Mammary microvascular endothelial cell (primary cell): ENCODE measurements around the gene TTLL6. TPM values are rescaled to one million over a fixed set of nuclear protein-coding genes. Genes with fewer than 3 reads are reported as not detected.

ENCODE experiments used
- total RNA-seq: library from RNA; depleted of rRNA; stranded (reverse); fragments of >200 nt; gene quantifications from 2 replicates; pipeline ENCODE4 v1.2.3, GENCODE V29; 2015

The TTLL6 gene
- total RNA-seq = not detected in 2 replicates

GRCh38 chr17:48816774-48817590, at the start of gene TTLL6:
TSS of gene TTLL6 (minus strand) at chr17:48817229. CDS start at chr17:48817072, 157 bp downstream.

GRCh38 chr17:48830840-48831548, 14.0 kb upstream of the TTLL6 start, which contains the start of gene CALCOCO2:
TSS of gene CALCOCO2 (plus strand) at chr17:48831035. CDS start at chr17:48841708, 10,673 bp downstream.

GRCh38 chr17:48728232-48729231, 88.5 kb downstream of the TTLL6 start, which contains the start of gene HOXB13:
TSS of gene HOXB13 (minus strand) at chr17:48728750. CDS start at chr17:48728593, 157 bp downstream.

GRCh38 chr17:48722915-48723422, 94.1 kb downstream of the TTLL6 start, which contains the start of gene PRAC2:
TSS of gene PRAC2 (plus strand) at chr17:48723185. CDS start at chr17:48724411, 1,226 bp downstream.

GRCh38 chr17:48722201-48722907, 94.7 kb downstream of the TTLL6 start, which contains the start of gene PRAC1:
TSS of gene PRAC1 (minus strand) at chr17:48722518. CDS start at chr17:48722392, 126 bp downstream.

Other genes starting within 250 kb of the TTLL6 start
- 6.7 and 6.9 TPM in 2 replicates for gene HOXB4, start 238.9 kb downstream of the TTLL6 start, total RNA-seq
- gene HOXB3, start 227.0 kb downstream of the TTLL6 start, total RNA-seq = 4.5 and 8.5 TPM in 2 replicates
- gene HOXB5, start 223.4 kb downstream of the TTLL6 start, total RNA-seq = 0.54 and 1.1 TPM in 2 replicates
- gene HOXB6, start 212.2 kb downstream of the TTLL6 start, total RNA-seq = 39.8 and 43.2 TPM in 2 replicates
- gene HOXB7, start 206.2 kb downstream of the TTLL6 start, total RNA-seq = 35.2 and 45.3 TPM in 2 replicates
- 15.5 and 22.9 TPM in 2 replicates for gene HOXB8, start 201.9 kb downstream of the TTLL6 start, total RNA-seq
- 10.6 and 12.9 TPM in 2 replicates for gene HOXB9, start 190.9 kb downstream of the TTLL6 start, total RNA-seq
- gene PRAC1, start 94.7 kb downstream of the TTLL6 start, total RNA-seq = not detected in 2 replicates
- gene PRAC2, start 94.0 kb downstream of the TTLL6 start, total RNA-seq = not detected in 2 replicates
- gene HOXB13, start 88.5 kb downstream of the TTLL6 start, total RNA-seq = not detected in 2 replicates
- 38.4 and 47.0 TPM in 2 replicates for gene CALCOCO2, start 13.8 kb upstream of the TTLL6 start, total RNA-seq
- gene ATP5MC1, start 75.6 kb upstream of the TTLL6 start, total RNA-seq = 249 and 276 TPM in 2 replicates
- 77.5 and 83.0 TPM in 2 replicates for gene UBE2Z, start 91.2 kb upstream of the TTLL6 start, total RNA-seq
- gene SNF8, start 127.6 kb upstream of the TTLL6 start, total RNA-seq = 149 and 156 TPM in 2 replicates
- gene GIP, start 151.4 kb upstream of the TTLL6 start, total RNA-seq = not detected in 2 replicates
- gene IGF2BP1, start 180.2 kb upstream of the TTLL6 start, total RNA-seq = 0.20 and 0.30 TPM in 2 replicates